Stimulated activated CD4-positive, alpha-beta T cell treated with anti-CD3 and anti-CD28 coated beads, Interleukin-12 subunit alpha, Interleukin-12 subunit beta, amount 100 ng/mL, for 48 hours (primary cell): ENCODE data around the gene EXOC3L1.

ENCODE experiments used
- DNase-seq, 3 donors: peaks; one replicate each; pipeline ENCODE4 v3.0.0-alpha.2; 2020; ENCODE audit warnings: low read depth in 2 of 3, low spot score in 1 of 3

The EXOC3L1 gene, protein sequence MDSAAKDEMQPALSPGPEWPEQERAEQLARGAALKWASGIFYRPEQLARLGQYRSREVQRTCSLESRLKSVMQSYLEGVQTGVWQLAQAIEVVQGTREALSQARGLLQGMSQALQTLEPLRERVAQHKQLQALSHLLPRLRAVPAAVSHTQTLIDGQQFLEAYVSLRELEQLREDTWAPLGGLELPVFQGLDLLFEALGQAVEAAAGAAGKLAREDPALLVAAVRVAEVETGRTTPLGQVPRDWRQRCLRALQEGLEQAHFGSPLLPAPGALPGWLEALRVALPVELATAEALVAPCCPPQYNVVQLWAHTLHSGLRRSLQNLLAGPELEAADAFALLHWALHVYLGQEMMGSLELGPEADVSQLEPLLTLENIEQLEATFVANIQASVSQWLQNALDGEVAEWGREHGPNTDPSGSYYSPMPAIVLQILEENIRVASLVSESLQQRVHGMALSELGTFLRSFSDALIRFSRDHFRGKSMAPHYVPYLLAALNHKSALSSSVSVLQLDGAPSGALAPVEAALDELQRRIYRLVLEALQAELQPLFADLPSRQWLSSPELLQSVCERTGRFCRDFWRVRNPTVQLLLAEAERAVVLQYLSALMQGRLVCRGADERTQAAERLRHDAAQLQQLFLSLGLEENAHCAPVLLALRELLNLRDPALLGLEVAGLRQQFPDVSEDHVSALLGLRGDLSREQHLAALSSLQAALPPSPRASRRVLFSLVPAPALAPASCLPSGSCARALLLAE

GRCh38 chr16:67190041-67190440 is at the start of gene EXOC3L1:
TSS of gene EXOC3L1 (minus strand) at chr16:67190136. CDS start at chr16:67189676, 460 bp downstream.
- DNase-seq = no peak

- DNase-seq = no peak
These were observed 49.0 kb upstream of the EXOC3L1 start for GRCh38 chr16:67238806-67239470.

DNA sequence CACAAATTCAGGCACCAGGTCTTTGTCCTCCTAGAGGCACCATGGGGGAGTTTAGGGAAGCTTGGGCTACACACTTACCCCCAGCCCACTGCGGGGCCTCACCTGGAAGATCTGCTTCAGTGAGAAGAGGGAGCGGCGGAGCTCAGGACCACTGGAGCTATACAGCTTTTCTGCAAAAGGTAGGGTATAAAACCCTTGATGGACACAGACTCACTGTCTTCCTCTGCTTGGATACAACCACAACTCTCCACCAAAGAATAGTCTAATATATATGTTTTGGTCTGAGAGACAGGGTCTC is 48.3 kb upstream of the EXOC3L1 start:
- DNase-seq = no peak

GRCh38 chr16:67237396-67238277 is 47.7 kb upstream of the EXOC3L1 start:
- DNase-seq = no peak

DNA sequence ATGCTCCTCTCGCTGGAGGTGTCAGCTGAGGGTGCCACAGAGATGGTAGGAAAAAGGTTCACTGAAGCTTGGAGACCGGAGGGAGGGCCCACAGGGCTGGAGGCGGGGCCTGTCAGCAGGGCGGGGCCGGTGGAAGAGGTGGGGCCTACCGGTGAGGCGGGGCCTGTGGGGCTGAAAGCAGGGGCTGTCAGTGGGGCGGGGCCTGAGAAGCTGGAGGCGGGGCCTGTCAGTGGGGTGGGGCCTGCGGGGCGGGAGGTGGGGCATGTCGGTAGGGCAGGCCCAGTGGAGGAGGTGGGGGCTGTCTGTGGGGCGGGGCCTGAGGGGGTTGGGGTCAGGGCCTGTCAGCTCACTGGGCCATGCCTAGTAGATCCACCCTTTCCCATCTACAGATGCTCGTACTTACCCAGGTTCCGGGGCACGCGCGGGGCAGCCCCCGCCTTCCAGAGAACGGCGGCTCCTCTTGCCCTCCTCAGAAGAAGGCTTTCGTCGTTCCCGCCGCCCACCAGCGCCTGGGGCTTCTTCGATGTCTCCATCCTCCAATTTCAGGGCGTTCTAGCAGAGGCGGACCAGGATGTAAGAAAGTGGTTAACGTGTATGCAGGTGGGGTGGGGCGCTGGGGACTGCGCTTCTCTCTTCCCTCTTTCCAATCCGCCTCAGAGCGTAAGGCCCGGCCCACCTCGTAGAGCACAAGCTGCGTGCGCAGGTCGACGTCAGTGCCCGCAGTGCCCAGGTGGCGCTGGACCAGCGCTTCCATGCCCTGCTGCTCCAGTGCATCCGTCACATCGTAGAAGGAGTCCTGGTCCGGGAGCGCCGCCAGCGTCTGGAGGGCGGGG is 46.8 kb upstream of the EXOC3L1 start:
- peak; percentile 78 to 89 (median 79) for DNase-seq

DNA sequence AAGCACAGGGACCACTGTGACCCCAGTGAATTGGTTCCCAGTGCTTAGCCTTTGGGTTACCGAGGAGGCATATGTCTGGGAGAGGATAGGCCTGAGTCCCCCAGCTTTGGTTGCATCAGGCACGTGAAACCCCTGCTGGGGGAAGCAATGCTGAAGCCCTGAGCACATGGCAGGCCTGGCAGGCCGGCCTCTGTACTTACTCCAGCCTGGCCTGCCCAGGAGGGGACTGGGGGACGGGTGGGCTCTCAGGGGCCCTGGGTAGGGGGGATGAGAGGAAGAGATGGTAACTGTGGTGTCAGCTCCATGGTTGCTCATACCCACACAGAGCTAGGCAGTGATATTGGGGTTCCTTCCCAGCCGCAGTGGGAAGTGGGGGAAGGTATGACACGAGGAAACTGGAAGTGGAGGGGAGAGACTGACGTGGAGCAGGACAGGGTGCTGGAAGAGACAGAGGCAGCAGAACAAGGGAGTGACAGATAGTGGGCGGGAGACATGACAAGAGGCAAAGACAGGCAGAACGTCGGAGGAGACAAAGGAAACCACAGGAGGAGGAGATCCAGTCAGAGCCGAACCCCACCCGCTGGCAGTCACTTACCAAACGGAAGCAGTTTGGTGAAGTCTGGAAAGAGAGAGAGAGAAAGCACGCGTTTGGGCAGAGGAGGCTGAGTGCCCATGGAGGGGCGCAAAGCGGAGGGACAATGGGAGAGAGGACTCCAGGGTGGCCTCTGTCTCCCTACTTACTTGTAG is 46.1 kb upstream of the EXOC3L1 start:
- no peak for DNase-seq

- no peak for DNase-seq
These were observed 44.3 kb upstream of the EXOC3L1 start for GRCh38 chr16:67234180-67234597.

- no peak for DNase-seq
These were observed 43.7 kb upstream of the EXOC3L1 start for GRCh38 chr16:67233596-67233995.

DNA sequence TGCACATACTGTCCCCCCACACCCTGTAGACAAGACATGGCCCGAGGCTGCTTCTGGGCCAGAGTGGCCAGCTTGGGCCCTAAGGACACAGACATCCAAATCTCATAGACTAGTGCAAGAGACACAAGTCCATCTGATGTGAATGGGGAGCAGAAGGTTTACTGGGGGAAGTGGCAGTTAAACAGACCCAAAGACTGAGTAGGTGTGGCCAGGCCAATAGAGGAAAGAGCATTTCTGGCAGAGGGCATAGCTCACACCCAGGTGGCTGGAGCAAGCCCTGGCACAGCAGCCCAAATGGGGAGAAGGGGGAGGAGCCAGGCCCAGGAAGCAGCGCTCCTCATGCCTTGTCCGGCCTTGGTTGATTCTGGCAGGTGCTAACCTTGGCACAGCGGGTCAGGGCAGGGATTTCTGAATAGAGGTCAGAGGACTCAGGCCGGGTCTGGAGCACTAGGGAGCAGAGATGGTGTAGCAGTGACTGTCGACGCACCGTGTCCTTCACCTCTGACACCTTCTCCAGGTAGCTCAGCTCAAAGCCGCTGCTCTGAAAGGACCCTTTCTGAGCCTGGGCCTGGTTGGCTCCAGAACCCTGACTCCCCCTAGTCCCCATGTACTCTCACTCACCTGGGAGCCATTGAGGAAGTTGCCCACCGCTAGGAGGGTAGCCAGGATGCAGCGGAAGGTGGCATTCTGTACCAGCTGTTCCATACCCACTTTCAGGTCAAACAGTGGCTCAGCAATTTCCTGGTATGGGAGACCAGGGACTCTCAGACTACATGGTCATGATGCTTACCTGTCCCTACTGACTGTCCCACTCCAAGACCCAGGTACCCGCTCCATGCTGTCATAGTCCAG is 41.1 kb upstream of the EXOC3L1 start:
- no peak for DNase-seq

- no peak for DNase-seq
These were observed 40.2 kb upstream of the EXOC3L1 start for GRCh38 chr16:67229906-67230808.

- no peak for DNase-seq
These were observed 39.0 kb upstream of the EXOC3L1 start for GRCh38 chr16:67228905-67229304.

DNA sequence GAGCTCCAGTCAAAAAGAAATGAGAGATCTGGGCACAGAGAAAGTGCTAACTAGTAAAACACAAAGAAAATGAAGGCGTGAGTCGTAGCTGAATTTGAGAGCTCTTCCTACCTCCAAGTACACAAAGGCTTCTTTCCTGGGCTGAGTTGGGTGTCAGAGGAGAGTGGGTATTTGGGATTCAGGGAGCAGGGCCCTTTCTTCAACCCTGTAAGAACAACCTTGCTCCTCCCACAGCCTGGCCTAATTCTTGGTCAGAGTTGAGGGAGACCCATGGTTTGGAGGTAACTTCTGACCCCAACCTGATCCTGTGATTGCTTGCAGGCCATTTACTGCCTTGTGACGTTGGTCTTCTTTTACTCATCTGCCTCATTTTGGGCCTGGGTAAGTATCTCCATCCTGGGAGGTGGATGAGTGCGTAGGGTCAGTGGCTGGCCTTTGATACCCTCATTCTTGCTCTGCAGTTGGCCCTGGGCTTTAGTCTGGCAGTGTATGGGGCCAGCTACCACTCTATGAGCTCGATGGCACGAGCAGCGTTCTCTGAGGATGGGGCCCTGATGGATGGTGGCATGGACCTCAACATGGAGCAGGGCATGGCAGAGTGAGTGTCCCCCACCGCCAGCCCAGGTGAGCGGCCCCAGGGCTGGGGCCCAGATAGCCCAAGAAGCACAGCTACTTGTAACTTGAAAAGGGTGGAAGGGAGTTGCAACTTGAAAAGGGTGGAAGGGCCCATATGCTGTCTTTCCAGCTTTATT is 38.3 kb upstream of the EXOC3L1 start:
- no peak for DNase-seq

DNA sequence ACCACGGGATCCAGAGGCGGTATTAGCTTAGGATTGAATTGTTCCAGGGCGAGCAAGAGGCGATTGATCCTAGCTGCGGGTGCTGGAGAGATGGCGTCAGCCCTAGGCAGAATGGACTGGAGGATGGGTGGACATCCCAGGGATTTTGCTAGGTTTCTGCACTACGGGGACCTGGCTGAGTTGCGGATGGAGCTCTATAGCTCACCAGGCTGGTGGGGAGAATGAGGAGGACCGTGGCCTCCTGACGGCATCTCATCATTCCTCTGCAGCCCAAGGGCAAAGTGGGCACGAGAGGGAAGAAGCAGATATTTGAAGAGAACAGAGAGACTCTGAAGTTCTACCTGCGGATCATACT is 37.6 kb upstream of the EXOC3L1 start:
- DNase-seq = no peak

DNA sequence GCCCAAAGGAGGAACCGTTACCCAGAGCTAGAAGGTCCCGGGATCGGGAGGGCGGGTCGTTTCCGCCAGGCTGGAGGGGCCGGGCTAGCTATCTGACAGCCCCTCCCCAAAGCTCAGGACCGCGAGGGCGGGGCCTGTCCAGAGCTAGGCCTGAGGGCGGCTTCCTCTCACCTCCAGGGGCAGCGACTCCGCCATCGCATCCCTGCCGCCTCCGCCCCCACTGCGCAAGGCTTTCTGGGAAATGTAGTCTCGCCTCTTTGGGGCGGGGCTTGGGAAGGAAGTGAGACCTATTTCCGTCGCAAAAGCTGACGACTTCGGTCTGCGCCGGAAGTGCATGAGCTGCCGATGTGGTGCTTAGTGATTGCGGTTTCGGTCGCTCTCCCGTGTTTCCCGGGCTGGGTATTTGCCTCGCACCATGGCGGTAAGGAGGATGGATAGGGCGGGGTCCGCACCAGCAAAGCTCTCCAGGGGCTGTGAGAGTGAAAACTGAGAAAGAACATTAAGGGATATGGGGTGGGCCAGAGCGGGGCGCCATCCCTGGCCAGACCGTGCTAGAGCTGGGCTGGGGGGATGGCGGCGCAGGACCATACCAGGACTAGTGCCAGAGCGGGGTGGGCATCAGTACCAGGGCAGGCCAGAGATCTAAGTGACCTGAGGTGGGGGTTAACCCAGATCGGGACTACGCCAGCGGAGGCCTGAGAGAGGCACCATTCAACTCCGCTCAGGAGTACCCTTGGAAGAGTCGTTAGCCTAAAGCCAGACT is 37.0 kb upstream of the EXOC3L1 start, which contains the start of gene TMEM208:
Gene TMEM208, plus strand, starts transcription at position 327 of the 763 bp plus-strand sequence. Its CDS starts 89 bp downstream, at position 416.
- DNase-seq = peak; percentile 98 to 99 (median 98)

- DNase-seq = no peak
These were observed 36.4 kb upstream of the EXOC3L1 start for GRCh38 chr16:67226295-67226803.

DNA sequence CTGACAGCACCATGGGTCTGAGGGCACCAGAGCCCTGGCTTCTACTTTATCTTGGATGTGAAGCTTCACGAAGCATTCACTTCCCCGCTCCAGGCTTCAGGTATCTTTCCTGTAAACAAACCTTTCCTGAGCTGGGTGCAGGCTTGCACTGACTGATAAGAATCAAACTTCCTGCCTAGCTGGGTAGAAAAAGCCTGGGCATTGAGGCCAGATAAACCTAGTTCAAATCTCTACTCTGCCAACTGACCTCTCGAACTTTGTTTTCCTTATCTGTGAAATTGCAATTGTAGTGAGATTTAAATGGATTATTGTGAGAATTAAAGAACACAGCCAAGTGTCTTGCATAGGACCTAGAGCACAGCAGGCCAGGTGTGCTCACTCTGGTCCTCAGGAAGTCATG is 34.1 kb upstream of the EXOC3L1 start:
- DNase-seq = no peak
